ENCODE results near the gene SATB1.
"Not testable (repeated sequence)": the region's sequence is repeated elsewhere in the genome, so short reads cannot be mapped to it uniquely, and the experiment has no call there.

SATB1 gene

GRCh38 chr3:18349197-18349798 lies 75.8 kb downstream of the SATB1 start:
- Histone ChIP-seq H3K4me3 (ENCODE audit: low read depth in 1 of 2, low read length in 2 of 2) (no peak overlapping the region), H3K27me3 (ENCODE audit: low read depth, low read length) (no peaks in the 10 kb centered on the region), H3K4me1 (ENCODE audit: control insufficient read depth in 1 of 2, insufficient read depth in 2 of 2, low read length in 2 of 2) (no peaks in the 10 kb centered on the region), H3K27ac (ENCODE audit: low read length) (no peak overlapping the region), H3K36me3 (ENCODE audit: control insufficient read depth in 1 of 2, insufficient read depth in 2 of 2, low read length in 2 of 2) (peaks cover 13 to 39% of the 10 kb centered on the region in 2 donors), H3K9me3 (ENCODE audit: control insufficient read depth in 1 of 2, low read length in 2 of 2) (no peaks in the 10 kb centered on the region)

- Histone ChIP-seq H3K27ac (ENCODE audit: low read length) (no peak overlapping the region), H3K27me3 (ENCODE audit: low read depth, low read length) (no peaks in the 10 kb centered on the region), H3K9me3 (ENCODE audit: control insufficient read depth in 1 of 2, low read length in 2 of 2) (no peaks in the 10 kb centered on the region), H3K4me1 (ENCODE audit: control insufficient read depth in 1 of 2, insufficient read depth in 2 of 2, low read length in 2 of 2) (no peaks in the 10 kb centered on the region), H3K4me3 (ENCODE audit: low read depth in 1 of 2, low read length in 2 of 2) (no peak overlapping the region), H3K36me3 (ENCODE audit: control insufficient read depth in 1 of 2, insufficient read depth in 2 of 2, low read length in 2 of 2) (peaks cover 8 to 28% of the 10 kb centered on the region in 2 donors)
Observed at GRCh38 chr3:18346097-18346496, 79.0 kb downstream of the SATB1 start.

- Histone ChIP-seq H3K27ac (ENCODE audit: low read length) (no peak overlapping the region), H3K27me3 (ENCODE audit: low read depth, low read length) (no peaks in the 10 kb centered on the region), H3K4me1 (ENCODE audit: control insufficient read depth in 1 of 2, insufficient read depth in 2 of 2, low read length in 2 of 2) (no peaks in the 10 kb centered on the region), H3K36me3 (ENCODE audit: control insufficient read depth in 1 of 2, insufficient read depth in 2 of 2, low read length in 2 of 2) (peaks cover 6 to 17% of the 10 kb centered on the region in 2 donors), H3K9me3 (ENCODE audit: control insufficient read depth in 1 of 2, low read length in 2 of 2) (no peaks in the 10 kb centered on the region), H3K4me3 (ENCODE audit: low read depth in 1 of 2, low read length in 2 of 2) (no peak overlapping the region)
Observed at GRCh38 chr3:18345015-18345367, 80.1 kb downstream of the SATB1 start.

- H3K9me3 ChIP-seq (ENCODE audit: control insufficient read depth in 1 of 2, low read length in 2 of 2), result no peaks in the 10 kb centered on the region
- H3K4me1 ChIP-seq (ENCODE audit: control insufficient read depth in 1 of 2, insufficient read depth in 2 of 2, low read length in 2 of 2), result no peaks in the 10 kb centered on the region
- peaks cover 6 to 12% of the 10 kb centered on the region in 2 donors for H3K36me3 ChIP-seq (ENCODE audit: control insufficient read depth in 1 of 2, insufficient read depth in 2 of 2, low read length in 2 of 2)
- no peak overlapping the region for H3K4me3 ChIP-seq (ENCODE audit: low read depth in 1 of 2, low read length in 2 of 2)
- no peak overlapping the region for H3K27ac ChIP-seq (ENCODE audit: low read length)
- H3K27me3 ChIP-seq (ENCODE audit: low read depth, low read length), result no peaks in the 10 kb centered on the region
Observed at GRCh38 chr3:18344306-18345014, 80.7 kb downstream of the SATB1 start.

- H3K36me3 ChIP-seq (ENCODE audit: control insufficient read depth in 1 of 2, insufficient read depth in 2 of 2, low read length in 2 of 2), result peaks cover 1 to 5% of the 10 kb centered on the region in 2 donors
- H3K4me3 ChIP-seq (ENCODE audit: low read depth in 1 of 2, low read length in 2 of 2), result no peak overlapping the region
- no peaks in the 10 kb centered on the region for H3K9me3 ChIP-seq (ENCODE audit: control insufficient read depth in 1 of 2, low read length in 2 of 2)
- H3K27ac ChIP-seq (ENCODE audit: low read length), result no peak overlapping the region
- H3K27me3 ChIP-seq (ENCODE audit: low read depth, low read length), result no peaks in the 10 kb centered on the region
- no peaks in the 10 kb centered on the region for H3K4me1 ChIP-seq (ENCODE audit: control insufficient read depth in 1 of 2, insufficient read depth in 2 of 2, low read length in 2 of 2)
Observed at GRCh38 chr3:18343809-18344208, 81.3 kb downstream of the SATB1 start.

- no peaks in the 10 kb centered on the region for H3K36me3 ChIP-seq (ENCODE audit: control insufficient read depth in 1 of 2, insufficient read depth in 2 of 2, low read length in 2 of 2)
- H3K4me3 ChIP-seq (ENCODE audit: low read depth in 1 of 2, low read length in 2 of 2), result no peak overlapping the region
- H3K9me3 ChIP-seq (ENCODE audit: control insufficient read depth in 1 of 2, low read length in 2 of 2), result no peaks in the 10 kb centered on the region
- H3K4me1 ChIP-seq (ENCODE audit: control insufficient read depth in 1 of 2, insufficient read depth in 2 of 2, low read length in 2 of 2), result no peaks in the 10 kb centered on the region
- no peak overlapping the region for H3K27ac ChIP-seq (ENCODE audit: low read length)
- H3K27me3 ChIP-seq (ENCODE audit: low read depth, low read length), result no peaks in the 10 kb centered on the region
Observed at GRCh38 chr3:18338827-18339514, 86.2 kb downstream of the SATB1 start.

- no peaks in the 10 kb centered on the region for H3K9me3 ChIP-seq (ENCODE audit: control insufficient read depth in 1 of 2, low read length in 2 of 2)
- no peaks in the 10 kb centered on the region for H3K27me3 ChIP-seq (ENCODE audit: low read depth, low read length)
- no peak overlapping the region for H3K4me3 ChIP-seq (ENCODE audit: low read depth in 1 of 2, low read length in 2 of 2)
- no peak overlapping the region for H3K27ac ChIP-seq (ENCODE audit: low read length)
- no peaks in the 10 kb centered on the region for H3K4me1 ChIP-seq (ENCODE audit: control insufficient read depth in 1 of 2, insufficient read depth in 2 of 2, low read length in 2 of 2)
- H3K36me3 ChIP-seq (ENCODE audit: control insufficient read depth in 1 of 2, insufficient read depth in 2 of 2, low read length in 2 of 2), result no peaks in the 10 kb centered on the region
Observed at GRCh38 chr3:18337231-18337630, 87.9 kb downstream of the SATB1 start.

GRCh38 chr3:18334837-18335601 lies 90.1 kb downstream of the SATB1 start:
- Histone ChIP-seq H3K9me3 (ENCODE audit: control insufficient read depth in 1 of 2, low read length in 2 of 2) (no peaks in the 10 kb centered on the region), H3K4me1 (ENCODE audit: control insufficient read depth in 1 of 2, insufficient read depth in 2 of 2, low read length in 2 of 2) (no peaks in the 10 kb centered on the region), H3K4me3 (ENCODE audit: low read depth in 1 of 2, low read length in 2 of 2) (no peak overlapping the region), H3K36me3 (ENCODE audit: control insufficient read depth in 1 of 2, insufficient read depth in 2 of 2, low read length in 2 of 2) (no peaks in the 10 kb centered on the region), H3K27ac (ENCODE audit: low read length) (no peak overlapping the region), H3K27me3 (ENCODE audit: low read depth, low read length) (no peaks in the 10 kb centered on the region)

- not testable (repeated sequence) for H3K36me3 ChIP-seq (ENCODE audit: control insufficient read depth in 1 of 2, insufficient read depth in 2 of 2, low read length in 2 of 2); H3K4me3 ChIP-seq (ENCODE audit: low read depth in 1 of 2, low read length in 2 of 2); H3K9me3 ChIP-seq (ENCODE audit: control insufficient read depth in 1 of 2, low read length in 2 of 2); H3K27ac ChIP-seq (ENCODE audit: low read length); H3K4me1 ChIP-seq (ENCODE audit: control insufficient read depth in 1 of 2, insufficient read depth in 2 of 2, low read length in 2 of 2); H3K27me3 ChIP-seq (ENCODE audit: low read depth, low read length)
Observed at GRCh38 chr3:18330772-18331441, 94.2 kb downstream of the SATB1 start.

- H3K27ac ChIP-seq (ENCODE audit: low read length), result no peak overlapping the region
- no peak overlapping the region for H3K4me3 ChIP-seq (ENCODE audit: low read depth in 1 of 2, low read length in 2 of 2)
- no peaks in the 10 kb centered on the region for H3K27me3 ChIP-seq (ENCODE audit: low read depth, low read length)
- H3K36me3 ChIP-seq (ENCODE audit: control insufficient read depth in 1 of 2, insufficient read depth in 2 of 2, low read length in 2 of 2), result no peaks in the 10 kb centered on the region
- H3K4me1 ChIP-seq (ENCODE audit: control insufficient read depth in 1 of 2, insufficient read depth in 2 of 2, low read length in 2 of 2), result no peaks in the 10 kb centered on the region
- H3K9me3 ChIP-seq (ENCODE audit: control insufficient read depth in 1 of 2, low read length in 2 of 2), result no peaks in the 10 kb centered on the region
Observed at GRCh38 chr3:18308096-18308650, 117.0 kb downstream of the SATB1 start.
